Activated naive CD8-positive, alpha-beta T cell treated with anti-CD3 and anti-CD28 coated beads, Interleukin-2, amount 50 U/mL, for 16 hours (primary cell): ENCODE data around the gene BCOR.

Experiments used
- DNase-seq: peaks from one replicate; pipeline ENCODE4 v3.0.0-alpha.2; 2020; ENCODE audit warnings: low read depth, low spot score

Gene BCOR

DNA sequence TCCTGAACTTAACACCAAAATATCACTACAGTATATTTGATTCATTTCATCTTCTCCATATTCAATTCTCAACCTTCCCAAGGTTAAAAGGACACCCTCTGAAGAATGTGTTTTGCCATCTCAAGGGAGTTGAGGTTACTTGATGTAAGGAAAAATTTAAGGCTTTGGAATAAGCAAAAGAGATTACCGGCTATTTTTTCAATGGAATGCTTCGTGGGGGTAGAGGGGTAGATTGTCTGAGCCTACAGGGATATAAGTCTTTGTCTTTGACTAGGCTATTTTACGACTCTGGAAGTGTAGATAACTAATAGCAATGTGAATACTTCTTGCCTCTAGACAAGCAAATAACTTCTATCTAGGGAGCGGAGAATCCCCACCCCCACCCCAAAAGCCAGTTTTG, 78.2 kb downstream of the BCOR start:
- DNase-seq: no peak

DNA sequence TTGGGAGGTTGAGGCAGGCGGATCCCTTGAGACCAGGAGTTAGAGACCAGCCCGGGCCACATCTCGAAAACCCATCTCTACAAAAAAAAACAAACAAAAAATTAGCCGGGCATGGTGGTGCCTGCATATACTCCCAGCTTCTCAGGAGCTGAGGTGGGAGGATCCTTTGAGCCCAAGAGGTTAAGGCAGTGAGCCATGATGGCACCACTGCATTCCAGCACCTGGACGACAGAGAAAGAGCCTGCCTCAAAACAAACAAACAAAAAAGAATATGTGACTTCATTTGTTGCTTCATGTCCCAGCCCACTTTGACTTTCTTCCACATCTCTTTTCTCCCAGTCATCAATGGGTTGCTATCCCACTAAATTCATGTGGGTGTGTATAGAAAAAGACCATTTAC, 79.7 kb downstream of the BCOR start:
- DNase-seq: no peak

DNA sequence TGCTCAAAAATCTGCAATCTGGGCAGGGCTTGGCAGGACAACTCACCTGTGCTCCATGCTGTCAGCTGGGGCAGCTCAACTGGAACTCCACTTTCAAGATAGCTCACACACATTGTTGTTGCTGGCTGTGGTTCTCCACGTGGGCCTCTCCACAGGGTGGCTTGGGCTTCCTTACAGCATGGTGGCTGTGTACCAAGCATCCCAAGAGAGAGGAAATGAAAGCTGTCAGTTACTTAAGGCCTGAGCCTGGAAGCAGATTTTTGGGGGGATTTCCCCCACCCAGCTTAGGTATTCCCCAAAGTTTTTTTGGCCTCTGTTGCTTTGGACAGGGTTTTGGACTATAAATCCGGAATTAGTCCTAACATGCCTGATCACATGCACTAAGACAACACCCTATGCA, 81.0 kb downstream of the BCOR start:
- DNase-seq: no peak

DNA sequence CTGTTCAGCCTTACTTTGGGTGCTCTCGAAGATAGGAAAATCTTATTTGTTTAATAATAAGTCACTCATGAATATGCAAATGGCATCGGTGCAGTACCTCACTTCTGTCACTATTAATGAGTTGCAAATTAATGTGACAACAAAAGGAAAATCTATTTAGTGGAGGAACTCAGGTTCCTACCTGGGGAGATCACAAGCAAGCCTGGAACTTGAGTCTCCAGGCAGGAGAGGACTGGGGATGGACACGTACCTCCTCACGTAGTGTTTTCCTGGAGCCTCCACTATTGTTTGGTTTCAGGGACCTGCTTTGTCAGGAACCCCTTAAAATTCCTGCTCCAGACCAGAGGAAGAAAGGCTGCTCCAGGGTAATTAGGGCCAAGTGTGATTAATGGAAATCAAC, 82.1 kb downstream of the BCOR start:
- DNase-seq: no peak

DNA sequence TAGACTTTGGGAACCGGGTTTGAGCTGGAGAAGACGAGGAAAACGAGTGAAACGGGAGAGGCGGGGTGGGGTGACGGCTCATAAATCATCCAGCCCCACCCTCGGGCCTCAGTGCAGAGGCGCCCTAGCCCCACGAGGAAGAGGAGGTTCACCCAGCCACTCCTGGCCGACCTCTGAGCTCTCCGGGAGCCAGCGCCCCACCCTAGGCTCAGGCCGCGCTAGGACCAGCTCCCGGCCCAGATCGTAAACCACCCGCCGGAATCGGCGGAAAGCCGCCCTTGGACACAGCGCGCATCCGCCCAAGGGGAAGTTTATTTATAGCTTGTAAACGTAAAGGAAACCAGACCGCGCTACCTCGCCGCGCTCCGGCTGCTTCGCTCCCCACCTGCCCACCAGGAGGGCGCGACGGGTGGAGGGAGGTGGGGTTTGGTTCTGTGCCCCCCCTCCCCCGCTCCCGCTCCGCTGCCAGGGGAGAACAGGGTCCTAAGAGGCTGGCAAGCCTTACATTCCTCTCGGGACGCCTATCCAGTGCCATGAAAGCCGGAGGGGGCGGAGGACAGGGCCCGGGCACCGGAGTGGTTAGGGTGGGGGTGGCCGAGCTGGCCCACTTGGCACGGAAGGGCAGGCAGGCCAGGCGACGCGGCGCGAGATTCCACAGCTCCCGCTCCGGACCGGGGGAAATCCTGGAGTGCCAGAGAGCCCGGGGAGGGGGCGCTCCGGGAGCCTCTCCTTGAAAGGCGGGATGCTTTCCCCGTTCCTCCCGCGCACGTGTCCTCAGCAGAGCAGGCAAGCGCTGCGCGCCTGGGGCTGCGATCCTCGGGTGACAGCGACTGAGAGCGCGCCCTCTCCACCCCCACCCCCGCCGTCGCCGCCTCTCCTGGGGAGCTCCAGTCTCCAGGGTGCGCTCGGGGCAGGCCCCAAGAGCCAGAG, 84.2 kb downstream of the BCOR start:
- no peak for DNase-seq

DNA sequence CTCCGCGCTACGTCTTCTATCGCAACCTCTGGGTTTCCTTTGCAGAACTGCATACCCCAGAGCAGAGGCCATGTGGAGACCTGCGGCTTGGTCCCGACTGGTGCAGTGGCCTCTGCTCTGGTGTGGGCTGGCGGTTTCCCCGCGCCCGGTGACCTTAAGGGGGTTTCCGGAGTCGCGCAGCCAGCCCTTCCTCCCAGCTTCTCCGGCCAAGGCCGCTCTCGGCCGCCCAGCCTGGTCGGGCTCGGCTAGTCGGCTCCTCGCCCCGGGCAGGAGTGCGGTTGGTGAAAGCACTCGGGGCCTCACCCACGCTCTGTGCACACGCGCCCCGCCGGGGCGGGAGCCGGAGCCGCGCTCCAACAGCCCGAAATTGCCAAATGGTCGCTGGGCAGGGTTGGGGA, 84.9 kb downstream of the BCOR start:
- DNase-seq: no peak

DNA sequence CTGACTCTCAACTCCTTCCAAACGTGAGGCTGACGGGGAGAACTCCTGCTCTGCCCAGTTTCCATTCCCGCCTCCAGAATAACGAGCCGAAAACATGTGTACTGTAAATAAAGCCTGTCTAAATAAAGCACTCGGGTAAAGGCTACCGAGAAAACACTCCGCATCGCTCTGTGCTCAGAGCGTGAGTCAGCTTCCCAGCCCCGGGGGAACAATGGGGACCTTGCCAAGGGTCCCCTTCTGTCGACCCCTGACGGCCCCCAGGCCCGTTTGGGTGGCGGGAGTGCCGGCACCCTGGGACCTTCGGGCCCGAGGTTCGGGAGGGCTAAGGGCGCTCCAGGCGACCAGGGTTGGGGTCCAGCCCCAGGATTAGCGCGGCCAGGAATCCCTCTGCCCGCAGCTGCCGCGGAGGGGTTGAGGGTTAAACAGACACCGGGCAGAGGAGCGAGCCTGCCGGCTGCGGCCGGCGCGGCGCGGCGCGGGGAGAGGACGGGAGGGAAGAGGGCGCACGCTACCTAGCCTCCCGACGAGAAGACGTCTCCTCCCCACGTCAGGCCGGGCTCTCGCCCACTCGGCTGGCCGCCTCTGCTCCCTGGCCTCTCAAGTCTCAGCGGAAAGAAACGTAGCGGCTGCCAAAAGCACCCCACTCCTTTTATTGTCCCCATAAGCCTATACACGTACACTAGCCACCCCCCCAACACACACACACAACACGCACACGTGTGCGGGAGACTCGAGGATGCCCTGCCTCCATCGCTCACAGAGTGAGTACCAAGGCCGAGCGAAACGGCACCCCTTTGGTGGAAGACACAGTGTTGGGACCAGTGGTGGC, 85.5 kb downstream of the BCOR start:
- DNase-seq: no peak

DNA sequence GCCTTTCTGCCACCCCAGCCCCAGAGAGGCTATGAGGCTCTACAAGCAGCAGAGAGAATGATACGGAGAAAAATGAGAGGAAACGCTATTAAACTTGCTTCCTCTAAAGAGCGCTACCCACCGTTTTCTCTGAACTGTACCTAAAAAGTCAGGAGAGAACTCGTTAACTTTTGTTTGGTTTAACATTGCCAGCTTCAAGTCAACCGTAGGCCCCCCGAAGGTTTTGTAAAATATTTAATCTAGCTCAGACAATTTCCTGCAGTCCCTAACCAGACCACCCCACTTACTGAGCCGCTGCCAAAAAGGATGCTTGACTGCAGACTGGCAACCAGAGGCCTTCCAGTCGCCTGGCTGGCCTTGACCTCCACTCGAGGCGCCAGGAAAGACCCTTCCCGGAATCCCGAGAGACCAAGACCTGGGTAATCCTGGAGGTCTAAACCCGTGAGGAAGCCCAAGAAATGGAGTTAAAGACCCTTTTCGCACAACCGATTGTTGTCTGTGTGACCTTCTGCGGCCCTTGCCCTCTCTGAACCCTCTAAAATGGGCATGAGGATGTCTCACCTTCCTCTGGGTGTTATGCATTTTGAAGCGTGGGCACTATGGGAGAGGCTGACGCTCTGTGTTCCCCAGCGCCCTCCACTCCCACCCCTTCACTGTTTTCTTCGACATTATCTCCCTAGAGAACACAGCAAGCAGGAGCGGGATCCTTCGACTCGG, 86.3 kb downstream of the BCOR start:
- DNase-seq: no peak

DNA sequence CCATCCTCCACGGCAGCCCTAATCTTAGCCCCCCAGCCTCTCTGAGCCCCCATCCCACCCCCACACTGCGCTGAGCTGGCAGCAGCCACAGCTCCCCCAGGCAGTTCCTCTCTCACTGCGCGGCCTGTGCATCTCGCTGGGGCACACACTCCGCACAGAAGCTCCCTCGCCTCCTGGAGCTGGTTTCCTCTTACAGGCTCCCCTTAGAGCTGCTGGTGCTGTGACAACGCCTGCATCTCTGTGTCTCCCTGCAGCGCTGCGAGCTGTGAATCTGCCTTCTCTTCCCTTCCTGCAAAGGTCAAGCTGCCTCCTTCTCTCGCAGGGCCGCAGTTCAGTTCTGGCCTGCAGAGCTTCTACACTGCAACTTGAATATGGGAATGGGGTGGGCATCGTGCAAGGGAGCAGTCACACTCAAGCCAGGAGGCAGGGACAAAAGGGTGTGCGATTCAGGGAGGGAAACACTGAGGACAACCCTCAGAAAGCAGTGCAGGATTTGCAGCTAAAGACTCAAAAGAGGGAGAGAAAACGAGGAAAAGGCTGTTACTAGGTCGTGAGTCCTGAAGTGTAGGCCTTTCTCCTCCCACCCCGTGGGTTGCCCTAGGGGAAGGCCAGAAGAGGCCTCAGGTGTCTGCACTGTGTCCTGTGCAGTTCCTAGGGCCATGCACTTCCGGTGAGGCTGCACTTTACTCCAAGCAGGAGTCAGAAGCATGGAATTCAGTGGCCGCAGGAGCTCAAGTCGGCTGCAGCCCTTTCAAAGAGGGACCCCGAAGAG, 87.0 kb downstream of the BCOR start:
- DNase-seq: no peak

DNA sequence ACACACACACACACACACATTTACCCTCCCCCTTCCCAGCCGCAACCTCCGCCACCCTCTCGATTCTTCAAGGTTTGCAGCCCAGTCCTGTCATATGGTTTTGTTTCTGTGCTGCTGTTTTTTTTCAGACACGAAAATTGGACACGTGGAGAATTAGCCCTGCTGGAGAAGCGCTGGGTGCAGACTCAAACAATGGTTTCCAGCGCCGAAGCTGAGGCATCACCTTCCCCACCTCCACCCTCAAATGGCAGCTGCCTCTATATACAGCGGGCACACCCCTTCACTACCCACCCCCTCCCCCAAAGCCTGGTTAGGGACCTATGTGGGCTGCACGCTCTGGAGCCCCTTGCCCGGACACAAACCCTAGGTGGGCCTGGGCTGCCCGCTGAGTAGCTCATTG, 87.9 kb downstream of the BCOR start:
- no peak for DNase-seq

DNA sequence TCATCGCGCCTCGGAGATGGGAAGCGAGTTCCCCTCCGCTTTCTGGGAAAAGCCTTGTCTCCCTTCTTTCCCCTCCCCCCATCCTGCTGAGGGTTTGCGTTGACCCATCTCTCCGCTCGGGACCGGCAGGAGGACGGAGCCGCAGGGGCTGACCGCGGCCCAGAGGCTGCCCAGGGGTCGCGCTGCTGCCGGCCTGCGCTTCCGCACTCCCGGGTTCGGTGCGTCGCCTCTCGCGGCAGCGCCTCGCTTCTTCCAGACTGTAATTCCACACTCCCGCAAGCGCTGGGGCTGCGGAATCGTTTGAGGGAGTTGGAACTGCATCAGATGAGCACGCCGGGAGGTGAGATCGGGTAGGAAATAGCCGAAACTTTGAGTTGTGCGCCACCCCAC, 88.3 kb downstream of the BCOR start:
- no peak for DNase-seq

DNA sequence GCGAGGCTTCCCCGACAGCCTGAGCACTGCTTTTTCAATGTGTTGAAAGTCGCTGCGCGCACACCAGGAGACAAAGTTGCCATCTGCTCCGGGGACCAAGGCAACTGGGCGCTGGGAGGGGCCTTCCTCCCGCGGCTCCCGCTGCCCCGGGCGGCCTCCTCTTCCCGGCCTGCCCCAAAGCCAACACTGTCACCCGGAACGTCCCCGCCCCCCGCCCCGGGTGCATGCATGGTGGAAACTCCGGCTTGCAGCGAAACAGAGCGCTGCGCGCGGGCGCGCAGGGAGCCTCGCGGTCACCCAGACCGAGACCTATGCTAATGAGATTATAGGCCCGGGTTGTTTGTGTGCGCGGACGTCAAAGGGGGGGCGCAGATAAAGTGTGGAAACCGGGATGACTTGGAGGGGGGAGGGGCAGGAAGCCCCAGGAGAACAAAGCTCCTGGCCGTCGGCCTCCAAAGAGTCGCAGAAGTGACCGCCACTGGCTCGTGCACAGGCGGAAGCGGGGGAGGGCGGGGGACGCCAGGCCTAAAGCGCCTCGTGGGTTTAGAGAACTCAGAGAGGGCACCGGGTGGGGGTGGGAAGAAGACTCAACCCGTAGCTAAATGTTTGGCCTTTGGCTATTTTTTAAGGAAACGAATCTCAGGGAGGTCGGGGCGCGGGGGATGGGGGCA, 88.8 kb downstream of the BCOR start:
- DNase-seq: no peak

DNA sequence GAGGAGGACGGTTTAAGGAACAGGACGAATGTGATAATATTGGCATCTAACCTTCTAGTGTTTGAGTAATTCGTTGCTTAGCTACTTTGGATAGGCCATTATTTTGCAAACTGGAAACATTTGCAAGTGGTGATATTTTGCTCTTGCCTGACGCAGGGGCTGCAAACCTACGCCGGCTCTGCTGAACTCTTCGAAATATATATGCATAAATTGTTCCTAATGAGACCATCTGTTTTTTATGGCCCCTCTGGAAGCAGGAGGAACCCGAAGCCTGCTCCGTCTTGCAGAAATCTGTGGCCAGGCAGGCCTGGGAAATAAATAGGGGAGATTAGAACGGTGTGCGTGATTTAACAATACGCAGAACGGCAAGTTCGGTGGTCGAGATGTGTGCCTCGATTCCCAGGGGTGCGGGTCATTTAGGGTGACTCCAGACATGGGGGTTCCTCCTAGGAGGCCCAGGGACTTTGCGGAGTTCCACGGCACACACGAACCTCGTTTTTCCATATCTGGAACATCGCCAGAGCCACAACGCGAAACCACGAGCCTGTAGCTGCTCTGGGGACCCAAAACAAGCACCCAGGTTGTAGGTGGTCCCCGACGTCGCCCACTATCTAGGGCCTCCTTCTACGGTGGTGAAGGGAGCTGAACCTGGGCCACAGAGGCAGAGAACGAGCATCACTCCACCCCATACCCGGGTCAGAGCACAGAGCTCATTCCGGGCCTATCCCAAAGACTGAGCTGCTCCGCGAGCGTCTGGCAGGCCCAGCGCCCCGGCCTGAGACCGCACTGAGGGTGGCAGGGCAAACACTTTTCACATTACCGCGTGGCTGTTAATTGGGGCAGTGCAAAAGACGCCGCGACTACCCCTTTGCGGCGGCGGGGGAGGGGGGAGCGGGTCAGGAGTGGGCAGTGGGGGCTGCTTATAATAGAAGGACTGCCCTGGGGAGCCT, 89.7 kb downstream of the BCOR start:
- DNase-seq: no peak

DNA sequence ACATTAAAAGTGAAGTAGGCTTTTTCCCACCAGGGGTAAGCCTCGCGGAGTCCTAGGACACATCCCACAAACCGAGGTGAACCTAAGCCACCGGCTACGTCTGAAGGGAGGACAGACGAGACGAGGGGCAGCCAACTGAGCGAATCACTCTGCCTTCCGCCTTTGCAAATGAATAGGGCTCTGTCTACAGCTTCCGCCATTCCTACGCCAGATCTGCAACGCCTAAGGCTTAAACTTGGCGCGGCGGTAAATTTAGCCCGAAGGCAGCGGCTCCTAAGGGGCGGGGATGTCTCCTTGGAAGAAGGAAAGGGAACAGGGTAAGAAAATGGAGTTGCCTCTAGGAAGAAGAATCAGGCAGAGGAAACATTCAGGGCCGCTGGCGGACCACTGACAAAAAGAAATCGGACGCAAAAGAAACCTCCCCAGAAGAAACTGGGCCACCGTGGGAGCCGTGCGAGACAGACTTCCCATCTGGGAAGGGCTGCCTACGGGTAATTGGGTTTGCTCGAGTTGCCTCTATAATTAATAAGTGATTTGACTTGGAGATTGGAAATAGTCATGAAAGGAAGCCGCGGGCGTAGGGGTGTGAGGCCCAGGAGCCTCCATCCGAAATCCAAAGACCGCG, 90.5 kb downstream of the BCOR start:
- DNase-seq: no peak

DNA sequence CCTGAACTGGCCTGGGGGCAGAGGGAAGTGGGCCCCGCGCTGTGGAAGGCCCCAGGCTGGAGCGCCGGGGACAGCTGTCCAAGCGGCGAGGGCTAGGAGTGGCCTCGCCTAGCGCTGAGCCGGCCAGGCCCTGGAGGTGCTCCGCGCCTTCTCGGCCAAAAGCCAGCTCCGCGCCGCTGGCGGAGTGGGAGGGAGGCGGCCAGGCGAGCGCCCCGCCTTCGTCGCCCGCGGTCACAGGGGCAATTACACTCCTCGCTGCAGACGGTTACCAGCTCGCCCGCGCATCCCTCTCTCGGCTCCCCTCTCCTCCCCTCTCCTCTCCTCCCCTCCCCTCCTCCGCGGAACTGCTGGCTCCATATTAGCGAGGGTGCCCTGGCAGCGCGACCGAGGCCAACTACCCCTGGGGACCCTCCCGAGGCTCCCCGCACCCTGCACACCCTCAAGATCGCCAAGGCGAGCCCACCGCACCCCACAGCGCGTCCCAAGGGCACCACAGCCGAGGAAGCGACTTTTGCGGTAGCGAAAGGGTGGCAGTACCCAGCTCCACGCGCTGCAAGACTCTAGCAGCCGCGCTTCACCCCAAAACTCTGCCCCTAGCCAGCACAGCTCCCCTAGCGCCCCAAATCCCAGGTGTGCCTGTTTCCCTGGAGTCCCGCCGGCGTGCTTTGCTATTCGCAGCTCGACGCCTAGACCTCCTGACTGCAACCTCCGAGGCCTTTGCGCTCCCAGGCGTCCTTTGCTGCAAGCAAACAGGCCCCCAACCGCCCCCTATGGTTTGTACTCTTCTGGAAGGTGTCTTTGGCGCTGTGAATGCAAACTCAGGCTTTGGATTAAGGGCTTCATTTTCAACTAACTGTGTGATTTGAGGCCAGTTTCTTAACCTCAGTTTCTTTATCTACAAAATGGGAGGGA, 91.4 kb downstream of the BCOR start:
- no peak for DNase-seq

DNA sequence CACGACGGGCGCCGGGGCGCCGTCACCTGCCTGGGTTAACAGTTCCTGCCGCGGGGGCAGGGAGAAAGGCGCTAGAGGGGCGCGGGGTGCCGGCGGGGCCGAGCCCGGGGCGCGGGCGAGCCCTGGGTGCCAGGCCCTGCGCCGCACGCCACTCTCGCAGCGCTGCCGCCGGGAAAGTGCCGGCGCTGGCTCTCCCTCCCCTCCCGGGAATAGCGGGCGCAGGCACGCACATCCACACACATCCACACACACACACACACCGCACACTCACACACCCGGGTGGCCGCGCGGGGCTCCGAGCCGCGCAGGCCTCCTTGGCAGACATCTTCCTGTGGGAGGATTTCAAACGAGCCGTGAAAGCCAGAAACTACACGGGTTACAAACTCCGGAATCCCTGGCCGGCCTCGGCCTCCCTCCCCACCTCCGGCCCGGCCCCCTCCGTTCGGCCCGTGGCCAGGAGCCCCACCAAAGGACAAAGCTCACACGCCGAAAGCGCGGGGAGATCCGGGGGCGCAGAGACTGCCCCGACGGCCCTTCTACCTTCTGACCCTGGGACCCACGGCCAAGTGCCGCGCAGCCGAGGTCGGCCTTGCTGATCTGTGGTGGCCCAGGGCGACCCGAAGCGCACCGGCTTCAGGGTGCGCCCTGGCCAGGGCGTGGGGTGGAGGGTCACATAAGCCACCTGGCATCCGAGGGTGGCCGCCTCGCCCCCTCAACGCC, 92.3 kb downstream of the BCOR start:
- DNase-seq: no peak

DNA sequence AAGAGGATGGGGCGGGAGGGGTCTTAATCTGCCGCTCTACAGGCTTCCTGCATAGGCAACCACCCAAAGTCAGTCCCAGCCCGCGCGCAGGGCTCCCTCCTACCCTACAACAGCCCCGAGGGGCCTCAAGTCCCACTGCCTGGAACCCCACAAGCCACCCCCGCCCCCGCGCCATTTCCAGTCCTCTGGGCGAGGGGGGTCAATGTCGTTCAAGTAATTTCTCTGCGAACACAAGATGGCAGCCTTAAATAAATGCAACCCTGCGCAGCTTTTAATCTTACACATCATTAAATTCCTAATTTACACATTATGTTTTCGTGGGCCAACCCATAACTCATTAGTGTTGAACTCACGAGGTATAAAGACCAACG, 92.9 kb downstream of the BCOR start:
- no peak for DNase-seq

DNA sequence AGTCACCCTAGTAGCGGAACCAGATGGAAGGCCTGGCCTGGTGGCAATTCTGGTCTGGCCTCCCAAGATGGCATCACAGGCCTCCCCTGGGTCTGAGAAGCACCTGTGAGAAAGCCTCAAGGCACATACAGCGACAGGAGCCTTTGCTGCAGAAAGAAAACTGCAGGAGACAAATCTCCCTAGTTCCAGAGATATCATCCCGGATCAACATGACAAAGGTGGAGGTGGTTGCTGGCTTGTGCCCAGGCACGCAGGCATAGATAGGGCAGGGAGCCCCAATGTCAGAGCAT, 93.6 kb downstream of the BCOR start:
- DNase-seq: no peak
